Thoracic aorta (tissue), 2 donors: ENCODE results near the gene USP15. TPM values are rescaled to one million over a fixed set of nuclear protein-coding genes. Genes with fewer than 3 reads are reported as not detected.

Experiments
- ATAC-seq: fragments of 150-250 bp; one replicate; pipeline ENCODE4 v1.8.0; 2017; ENCODE audit warnings: low read depth; ENCODE audit not compliant: insufficient number of reproducible peaks, low FRiP score
- DNase-seq: peaks from one replicate; pipeline ENCODE4 v3.0.0-alpha.2; 2020; ENCODE audit warnings: low spot score
- H3K27ac ChIP-seq, 2 donors: fragments of 200-600 bp; sonication (generic); 1 replicate in 1 of 2; 2 replicates in 1 of 2; pipeline ENCODE4 v1.5.1; 2016; ENCODE audit warnings: mild to moderate bottlenecking in 2 of 2, moderate library complexity in 2 of 2
- H3K27me3 ChIP-seq: fragments of 200-600 bp; sonication (generic); replicated peaks from 2 replicates; pipeline ENCODE4 v1.6.0; 2016; ENCODE audit warnings: mild to moderate bottlenecking; ENCODE audit not compliant: insufficient read depth
- H3K36me3 ChIP-seq: fragments of 200-600 bp; sonication (generic); one replicate; pipeline ENCODE4 v1.5.1; 2016
- H3K4me1 ChIP-seq, 2 donors: fragments of 200-600 bp; sonication (generic); 1 replicate in 1 of 2; 2 replicates in 1 of 2; pipeline versions ENCODE4 v1.5.1 to v1.6.0; 2016; ENCODE audit warnings: low read depth in 2 of 2, mild to moderate bottlenecking in 1 of 2; ENCODE audit not compliant: control insufficient read depth in 1 of 2
- H3K4me3 ChIP-seq: fragments of 200-600 bp; sonication (generic); 2 replicates; pipeline ENCODE4 v1.5.1; 2016; ENCODE audit warnings: mild to moderate bottlenecking
- H3K9me3 ChIP-seq: fragments of 200-600 bp; sonication (generic); 2 replicates; pipeline ENCODE4 v1.5.1; 2016
- total RNA-seq, 2 donors: library from RNA; depleted of rRNA; stranded (reverse); fragments of >200 nt; gene quantifications; one replicate each; pipeline versions ENCODE4 v1.1.0 to v1.2.3, GENCODE V29; 2016
- TF ChIP-seq, protein P1 (sequence below): fragments of 200-600 bp; sonication (generic); IDR thresholded peaks from one replicate; pipeline ENCODE4 v1.5.1; 2019; ENCODE audit warnings: antibody characterized with exemption

USP15 gene
- total RNA-seq, 2 donors from 2014 or later: 39.5 to 128 TPM

DNA sequence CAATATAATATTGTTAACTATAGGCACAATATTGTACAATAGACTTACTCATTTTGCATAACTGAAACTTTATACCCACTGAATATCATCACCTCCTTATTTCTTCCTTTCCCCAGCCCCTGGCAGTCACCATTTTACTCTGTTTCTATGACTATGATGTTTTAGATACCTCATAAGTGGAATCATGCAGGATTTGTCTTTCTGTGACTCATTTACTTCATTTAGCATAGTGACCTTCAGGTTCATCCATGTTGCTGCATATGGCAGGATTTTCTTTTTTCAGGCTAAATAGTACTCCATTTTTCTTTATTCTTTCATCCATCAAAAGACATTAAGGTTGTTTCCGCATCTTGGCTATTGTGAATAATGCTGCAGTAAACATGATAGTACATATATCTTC is 18.9 kb downstream of the USP15 start:
- ATAC-seq: no peak
- no peak overlapping the region for H3K4me3 ChIP-seq

DNA sequence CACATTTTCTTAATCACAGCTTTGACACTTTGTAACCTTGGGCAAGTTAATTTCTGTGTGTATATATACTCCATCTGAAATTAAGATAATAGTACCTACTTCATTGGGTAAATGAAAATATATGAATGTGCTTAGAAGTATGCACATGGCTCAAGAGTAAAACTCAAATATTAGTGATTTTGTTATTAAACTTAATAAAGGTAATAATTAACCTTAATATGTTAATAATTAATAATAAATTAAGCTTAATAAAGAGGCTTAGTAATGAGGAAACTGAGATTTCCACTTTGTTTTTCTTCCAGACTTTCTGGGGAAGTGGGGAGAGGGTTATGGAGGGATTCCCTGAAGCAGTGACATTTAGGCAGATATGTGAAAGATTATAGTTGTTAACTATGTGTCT is 19.8 kb downstream of the USP15 start:
- no peak for ATAC-seq
- TF ChIP-seq, protein P1, sequence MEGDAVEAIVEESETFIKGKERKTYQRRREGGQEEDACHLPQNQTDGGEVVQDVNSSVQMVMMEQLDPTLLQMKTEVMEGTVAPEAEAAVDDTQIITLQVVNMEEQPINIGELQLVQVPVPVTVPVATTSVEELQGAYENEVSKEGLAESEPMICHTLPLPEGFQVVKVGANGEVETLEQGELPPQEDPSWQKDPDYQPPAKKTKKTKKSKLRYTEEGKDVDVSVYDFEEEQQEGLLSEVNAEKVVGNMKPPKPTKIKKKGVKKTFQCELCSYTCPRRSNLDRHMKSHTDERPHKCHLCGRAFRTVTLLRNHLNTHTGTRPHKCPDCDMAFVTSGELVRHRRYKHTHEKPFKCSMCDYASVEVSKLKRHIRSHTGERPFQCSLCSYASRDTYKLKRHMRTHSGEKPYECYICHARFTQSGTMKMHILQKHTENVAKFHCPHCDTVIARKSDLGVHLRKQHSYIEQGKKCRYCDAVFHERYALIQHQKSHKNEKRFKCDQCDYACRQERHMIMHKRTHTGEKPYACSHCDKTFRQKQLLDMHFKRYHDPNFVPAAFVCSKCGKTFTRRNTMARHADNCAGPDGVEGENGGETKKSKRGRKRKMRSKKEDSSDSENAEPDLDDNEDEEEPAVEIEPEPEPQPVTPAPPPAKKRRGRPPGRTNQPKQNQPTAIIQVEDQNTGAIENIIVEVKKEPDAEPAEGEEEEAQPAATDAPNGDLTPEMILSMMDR: no peak
- H3K4me3 ChIP-seq: no peak overlapping the region
- no peak overlapping the region for H3K27ac ChIP-seq
- no peaks in the 10 kb centered on the region for H3K27me3 ChIP-seq
- no peak for DNase-seq
- peaks cover 29 to 48% of the 10 kb centered on the region in 2 donors for H3K4me1 ChIP-seq
- H3K36me3 ChIP-seq: no peaks in the 10 kb centered on the region
- H3K9me3 ChIP-seq: no peaks in the 10 kb centered on the region

More for the DNA sequence above, 18.9 kb downstream of the USP15 start:
- TF ChIP-seq, protein P1: no peak
- Histone ChIP-seq H3K36me3 (no peaks in the 10 kb centered on the region), H3K9me3 (no peaks in the 10 kb centered on the region), H3K4me1 (peaks cover 29 to 52% of the 10 kb centered on the region in 2 donors), H3K27me3 (no peaks in the 10 kb centered on the region), H3K27ac (no peak overlapping the region)
- DNase-seq: no peak

DNA sequence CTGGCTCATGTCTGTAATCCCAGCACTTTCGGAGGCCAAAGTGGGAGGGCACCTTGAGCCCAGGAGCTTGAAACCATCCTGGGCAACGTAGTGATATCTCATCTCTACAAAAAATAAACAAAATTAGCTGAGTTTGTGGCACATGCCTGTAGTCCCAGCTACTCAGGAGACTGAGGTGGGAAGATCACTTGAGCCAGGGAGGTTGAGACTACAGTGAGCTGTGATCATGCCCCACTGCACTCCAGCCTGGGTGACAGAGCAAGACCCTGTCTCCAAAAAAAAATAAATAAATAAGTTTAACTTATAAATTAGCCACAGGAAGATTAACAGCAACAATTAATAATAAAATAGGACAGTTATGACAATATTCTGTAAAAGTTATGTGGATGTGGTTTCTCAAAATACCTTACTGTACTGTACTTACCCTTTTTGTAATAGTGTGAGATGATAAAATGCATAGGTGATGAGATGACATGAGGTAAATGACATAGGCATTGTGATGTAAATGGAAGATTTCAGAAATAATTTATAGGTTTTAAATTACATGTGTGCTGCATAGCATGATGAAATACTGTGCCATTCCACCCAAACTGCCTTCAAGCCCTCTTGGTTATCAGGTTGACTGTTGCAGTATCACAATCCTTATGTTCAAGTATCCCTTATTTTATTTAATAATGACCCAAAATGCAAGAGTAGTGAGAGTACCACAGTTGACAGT is 22.0 kb downstream of the USP15 start:
- ATAC-seq: no peak
- Histone ChIP-seq H3K4me3 (no peak overlapping the region), H3K9me3 (no peaks in the 10 kb centered on the region), H3K27ac (no peak overlapping the region), H3K36me3 (no peaks in the 10 kb centered on the region), H3K4me1 (peaks cover 25 to 52% of the 10 kb centered on the region in 2 donors), H3K27me3 (no peaks in the 10 kb centered on the region)
- DNase-seq: no peak
- TF ChIP-seq, protein P1: no peak

DNA sequence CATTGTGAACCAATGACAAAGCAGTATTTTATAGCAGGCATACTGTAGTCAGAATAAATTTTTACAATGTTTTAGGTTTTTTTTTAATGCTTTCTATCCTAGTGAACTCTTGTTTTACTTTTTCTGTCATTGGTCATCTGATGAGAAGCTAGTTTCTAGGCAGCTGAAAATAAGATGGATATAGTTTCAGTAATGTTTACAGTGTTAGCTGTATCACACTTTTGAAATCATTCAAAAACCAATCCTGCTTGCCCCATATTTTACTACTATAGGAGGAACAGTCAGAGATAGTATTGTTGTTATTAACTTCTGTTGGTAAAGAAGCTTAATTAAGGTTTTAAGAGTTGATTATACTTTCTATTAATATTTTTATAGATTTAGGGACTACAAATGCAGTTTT is 24.5 kb downstream of the USP15 start:
- TF ChIP-seq, protein P1: no peak
- H3K4me1 ChIP-seq: peaks cover 36 to 54% of the 10 kb centered on the region in 2 donors

DNA sequence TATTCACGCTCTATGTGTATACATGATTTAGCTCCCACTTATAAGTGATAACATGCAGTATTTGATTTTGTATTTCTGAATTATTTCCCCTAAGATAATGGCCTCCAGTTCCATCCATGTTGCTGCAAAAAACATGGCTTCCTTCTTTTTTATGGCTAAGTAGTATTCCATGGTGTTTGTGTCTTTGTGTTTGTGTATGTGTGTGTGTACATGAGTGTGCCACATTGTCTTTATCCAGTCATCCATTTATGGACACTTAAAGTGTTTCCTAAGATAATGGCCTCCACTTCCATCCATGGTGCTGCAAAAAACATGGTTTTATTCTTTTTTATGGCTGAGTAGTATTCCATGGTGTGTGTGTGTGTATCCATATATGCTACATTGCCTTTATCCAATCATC is 25.1 kb downstream of the USP15 start:
- no peaks in the 10 kb centered on the region for H3K36me3 ChIP-seq
- H3K27ac ChIP-seq: peak overlapping the region in 1 of 2 donors; percentile 4
- DNase-seq: no peak
- ATAC-seq: no peak
- no peak overlapping the region for H3K4me3 ChIP-seq
- no peaks in the 10 kb centered on the region for H3K9me3 ChIP-seq
- TF ChIP-seq, protein P1: no peak
- H3K27me3 ChIP-seq: no peaks in the 10 kb centered on the region
- peaks cover 36 to 54% of the 10 kb centered on the region in 2 donors for H3K4me1 ChIP-seq

More for the DNA sequence above, 24.5 kb downstream of the USP15 start:
- no peaks in the 10 kb centered on the region for H3K27me3 ChIP-seq
- ATAC-seq (no peak), DNase-seq (no peak)
- H3K4me3 ChIP-seq: no peak overlapping the region
- H3K9me3 ChIP-seq: no peaks in the 10 kb centered on the region
- H3K27ac ChIP-seq: peak overlapping the region in 1 of 2 donors; percentile 4
- H3K36me3 ChIP-seq: no peaks in the 10 kb centered on the region
